ENCODE data around the gene MAD1L1.

Gene MAD1L1

GRCh38 chr7:2034291-2035201 is 198.2 kb downstream of the MAD1L1 start:
- DNase-seq: no peak

GRCh38 chr7:2033586-2034135 is 199.1 kb downstream of the MAD1L1 start:
- DNase-seq: no peak

GRCh38 chr7:2032876-2033407 is 199.8 kb downstream of the MAD1L1 start:
- no peak for DNase-seq

- peak in 5 of 56 donors; percentile 11 to 61 (median 16) for DNase-seq
Measured at GRCh38 chr7:2032030-2032875, 200.5 kb downstream of the MAD1L1 start.

- no peak for DNase-seq
Measured at GRCh38 chr7:2031451-2031845, 201.3 kb downstream of the MAD1L1 start.

GRCh38 chr7:2030475-2031450 is 202.0 kb downstream of the MAD1L1 start:
- DNase-seq: no peak

- DNase-seq: no peak
Measured at GRCh38 chr7:2029936-2030335, 202.8 kb downstream of the MAD1L1 start.

GRCh38 chr7:2029211-2029905 is 203.4 kb downstream of the MAD1L1 start:
- DNase-seq: no peak

GRCh38 chr7:2028733-2029132 is 204.0 kb downstream of the MAD1L1 start:
- DNase-seq: no peak

GRCh38 chr7:2025188-2025587 is 207.6 kb downstream of the MAD1L1 start:
- DNase-seq: no peak

GRCh38 chr7:2024567-2024918 is 208.2 kb downstream of the MAD1L1 start:
- no peak for DNase-seq

GRCh38 chr7:2023877-2024566 is 208.7 kb downstream of the MAD1L1 start:
- no peak for DNase-seq

GRCh38 chr7:2022737-2023250 is 210.0 kb downstream of the MAD1L1 start:
- DNase-seq: no peak

- no peak for DNase-seq
Measured at GRCh38 chr7:2022021-2022409, 210.7 kb downstream of the MAD1L1 start.

- peak in 1 of 56 donors; percentile 49 for DNase-seq
Measured at GRCh38 chr7:2019711-2020511, 212.8 kb downstream of the MAD1L1 start.

GRCh38 chr7:2019461-2019710 is 213.4 kb downstream of the MAD1L1 start:
- DNase-seq: no peak

- DNase-seq: peak in 9 of 56 donors; percentile 15 to 34 (median 24)
Measured at GRCh38 chr7:2018569-2019460, 213.9 kb downstream of the MAD1L1 start.
